IMR-90 (cell line): ENCODE data around the gene MORF4L1. TPM values are rescaled to one million over a fixed set of nuclear protein-coding genes. Genes with fewer than 3 reads are reported as not detected.

Source experiments
- ATAC-seq: fragments of 200-7000 bp; cut with Tn5 transposase; 2 replicates; pipeline ENCODE4 v1.9.1; 2020; ENCODE audit warnings: low read depth, mild to moderate bottlenecking, moderate library complexity
- BruUV-seq: library from RNA; stranded (reverse); fragments of 400-500 nt; replicated peaks from 2 replicates; lab custom pipeline; 2021; lab: Mats Ljungman, UMichigan
- CTCF ChIA-PET: fragments of 300-600 bp; formaldehyde crosslinking; extraction: SDS; loops from one replicate; lab custom pipeline; 2021; ENCODE audit warnings: antibody characterized with exemption; lab: Yijun Ruan, JAX
- POLR2A ChIA-PET: fragments of 300-600 bp; sonication (Branson Sonifier 250); formaldehyde crosslinking; loops from one replicate; lab custom pipeline; 2022; ENCODE audit warnings: antibody characterized with exemption; ENCODE audit not compliant: unreplicated experiment; lab: Charles Lee
- DNase-seq: peaks from one replicate; pipeline ENCODE4 v3.0.0; 2013
- H2AFZ ChIP-seq: replicated peaks from 2 replicates; pipeline ENCODE3; 2013; ENCODE audit warnings: low read length, mild to moderate bottlenecking; ENCODE audit not compliant: poor library complexity
- H2AK5ac ChIP-seq: 2 replicates; pipeline ENCODE4 v1.6.1; 2013; ENCODE audit warnings: low read depth, low read length, inconsistent platforms
- H2AK9ac ChIP-seq: replicated peaks from 2 replicates; pipeline ENCODE3; 2013; ENCODE audit warnings: mild to moderate bottlenecking, low read depth, low read length, moderate library complexity; ENCODE audit not compliant: poor library complexity
- H2BK120ac ChIP-seq: 2 replicates; pipeline ENCODE4 v1.6.1; 2013; ENCODE audit warnings: low read depth, low read length, inconsistent platforms
- H2BK15ac ChIP-seq: 3 replicates; pipeline ENCODE4 v1.6.1; 2013; ENCODE audit warnings: low read depth, low read length, inconsistent platforms
- H2BK20ac ChIP-seq: 2 replicates; pipeline ENCODE4 v1.6.1; 2013; ENCODE audit warnings: low read depth, mild to moderate bottlenecking, inconsistent platforms, low read length, moderate library complexity
- H2BK5ac ChIP-seq: 2 replicates; pipeline ENCODE4 v1.6.1; 2013; ENCODE audit warnings: mild to moderate bottlenecking, low read depth, low read length, inconsistent platforms; ENCODE audit not compliant: poor library complexity, severe bottlenecking
- H3K14ac ChIP-seq: replicated peaks from 2 replicates; pipeline ENCODE4 v1.6.1; 2013; ENCODE audit warnings: low read depth, low read length, inconsistent platforms
- H3K18ac ChIP-seq: 2 replicates; pipeline ENCODE4 v1.6.1; 2013; ENCODE audit warnings: low read depth, low read length, control low read depth
- H3K23ac ChIP-seq: 2 replicates; pipeline ENCODE4 v1.6.1; 2013; ENCODE audit warnings: low read depth, low read length, inconsistent platforms
- H3K27ac ChIP-seq: 2 replicates; pipeline ENCODE4 v1.5.1; 2013; ENCODE audit warnings: mild to moderate bottlenecking, control low read depth, low read length; ENCODE audit not compliant: insufficient read depth
- H3K27me3 ChIP-seq: 2 replicates; pipeline ENCODE4 v1.6.1; 2013; ENCODE audit warnings: low read length; ENCODE audit not compliant: control insufficient read depth, insufficient read depth
- H3K36me3 ChIP-seq: 2 replicates; pipeline ENCODE4 v1.6.1; 2013; ENCODE audit warnings: low read length, mixed read lengths; ENCODE audit not compliant: control insufficient read depth, insufficient read depth
- H3K4ac ChIP-seq: 2 replicates; pipeline ENCODE4 v1.6.1; 2013; ENCODE audit warnings: low read depth, low read length, inconsistent platforms
- H3K4me1 ChIP-seq: 2 replicates; pipeline ENCODE4 v1.6.1; 2013; ENCODE audit warnings: low read length, mixed read lengths; ENCODE audit not compliant: control insufficient read depth, insufficient read depth
- H3K4me2 ChIP-seq: 2 replicates; pipeline ENCODE4 v1.6.1; 2013; ENCODE audit warnings: low read depth, mild to moderate bottlenecking, control low read depth, low read length, moderate library complexity
- H3K4me3 ChIP-seq: 2 replicates; pipeline ENCODE4 v1.5.1; 2013; ENCODE audit warnings: low read depth, mild to moderate bottlenecking, control low read depth, low read length, moderate library complexity; ENCODE audit not compliant: insufficient read depth
- H3K56ac ChIP-seq: 2 replicates; pipeline ENCODE4 v1.6.1; 2013; ENCODE audit warnings: low read length, inconsistent platforms; ENCODE audit not compliant: insufficient read depth; ENCODE audit errors: extremely low read depth
- H3K79me1 ChIP-seq, 2 experiments: 2 replicates each; pipeline ENCODE4 v1.6.1; 2013; ENCODE audit warnings: low read length in 2 of 2, inconsistent platforms in 1 of 2, low read depth in 1 of 2
- H3K9ac ChIP-seq: 2 replicates; pipeline ENCODE4 v1.6.1; 2013; ENCODE audit warnings: low read depth, low read length, control low read depth
- H3K9me1 ChIP-seq: 2 replicates; pipeline ENCODE4 v1.6.1; 2013; ENCODE audit warnings: low read length, inconsistent platforms; ENCODE audit not compliant: insufficient read depth
- H3K9me3 ChIP-seq: 2 replicates; pipeline ENCODE4 v1.6.1; 2013; ENCODE audit warnings: low read length; ENCODE audit not compliant: control insufficient read depth, insufficient read depth
- H4K20me1 ChIP-seq: 2 replicates; pipeline ENCODE4 v1.6.1; 2013; ENCODE audit warnings: low read length, inconsistent platforms; ENCODE audit not compliant: insufficient read depth
- H4K5ac ChIP-seq: 2 replicates; pipeline ENCODE4 v1.6.1; 2013; ENCODE audit warnings: mild to moderate bottlenecking, low read depth, low read length, control low read depth
- H4K8ac ChIP-seq, 2 experiments: 2 replicates each; pipeline ENCODE4 v1.6.1; 2013; ENCODE audit warnings: low read depth in 2 of 2, low read length in 2 of 2, control low read depth in 1 of 2, inconsistent platforms in 1 of 2
- H4K91ac ChIP-seq: 2 replicates; pipeline ENCODE4 v1.6.1; 2013; ENCODE audit warnings: low read depth, low read length, inconsistent platforms; ENCODE audit not compliant: insufficient read depth
- BHLHE40 ChIP-seq: fragments of 150-350 bp; IDR thresholded peaks from 2 replicates; pipeline ENCODE4 v1.6.1; 2016; ENCODE audit warnings: mild to moderate bottlenecking, low read depth, low read length
- CTCF ChIP-seq: conservative IDR thresholded peaks from 2 replicates; pipeline ENCODE4 v1.5.1; 2012; ENCODE audit warnings: mild to moderate bottlenecking, low read depth, low read length, improper control_type of control experiment
- MAZ ChIP-seq: IDR thresholded peaks from 2 replicates; pipeline ENCODE4 v1.6.1; 2012; ENCODE audit warnings: low read depth, mild to moderate bottlenecking, low read length, improper control_type of control experiment, moderate library complexity, borderline replicate concordance
- MXI1 ChIP-seq: IDR thresholded peaks from 2 replicates; pipeline ENCODE4 v1.6.1; 2012; ENCODE audit warnings: low read depth, mild to moderate bottlenecking, low read length, moderate library complexity, borderline replicate concordance
- RAD21 ChIP-seq: IDR thresholded peaks from 2 replicates; pipeline ENCODE4 v1.6.1; 2012; ENCODE audit warnings: low read length, improper control_type of control experiment
- WGBS, 2 experiments: methylation state at CpG; one replicate each; pipeline versions ENCODE4 v1.1.5 to v1.1.7; 2013; ENCODE audit warnings: missing lambda C conversion rate in 2 of 2; ENCODE audit not compliant: insufficient read length in 1 of 2; ENCODE audit errors: extremely low coverage in 2 of 2; 5-methylcytosine and 5-hydroxymethylcytosine counted together
- dilution Hi-C: fragments of 300-500 bp; cut with HindIII; formaldehyde crosslinking; loops from one replicate; pipeline ENCODE4 v1.14.3; 2018; ENCODE audit warnings: low sequenced_read_pairs; ENCODE audit not compliant: unreplicated experiment
- in situ Hi-C: fragments of 300-500 bp; cut with MboI; formaldehyde crosslinking; loops from 3 replicates; pipeline ENCODE4 v1.14.3; 2019; ENCODE audit warnings: low sequenced_read_pairs, inconsistent platforms, mixed read lengths
- intact Hi-C: fragments of 100-400 bp; cut with micrococcal nuclease; formaldehyde crosslinking; loops from 2 replicates; pipeline ENCODE4 v1.10.0; 2022
- polyA plus RNA-seq, 3 experiments: library from polyadenylated mRNA; depleted of rRNA; stranded (reverse); fragments of >200 nt; gene quantifications; 2 replicates each; pipeline ENCODE4 v1.2.3, GENCODE V29; 2012; ENCODE audit warnings: low replicate concordance in 1 of 3
- total RNA-seq: library from RNA; depleted of rRNA; stranded (reverse); fragments of >200 nt; gene quantifications from 2 replicates; pipeline ENCODE4 v1.2.3, GENCODE V29; 2012

MORF4L1 gene
- total and polyA plus RNA-seq, 2 of the 4 experiments (the other 2 are of a cell fraction): 217 to 392 TPM

GRCh38 chr15:78907577-78907976, 34.9 kb downstream of the MORF4L1 start:
- ChIA-PET POLR2A (no interaction called here), CTCF (interaction anchor here (1.1 to 1.7 kb wide), 2 partner anchors 22 to 277 kb away, joined by 3 to 4 read pairs; no protein-coding TSS in a partner anchor)
- ATAC-seq: no peak
- Histone ChIP-seq H4K8ac (peak overlapping the region; percentile 9 to 17; a peak in 1 of 4 replicates), H3K36me3 (peaks cover 64% of the 10 kb centered on the region), H4K5ac (no peak overlapping the region), H3K9me1 (peaks cover 14% of the 10 kb centered on the region), H3K4me3 (no peak overlapping the region), H2BK120ac (no peak overlapping the region), H2BK5ac (peak overlapping the region; percentile 56), H2BK15ac (no peak overlapping the region), H3K9me3 (no peaks in the 10 kb centered on the region), H2AK5ac (no peak overlapping the region), H2BK20ac (no peak overlapping the region), H3K56ac (no peak overlapping the region), H3K14ac (no peak overlapping the region), H3K18ac (no peak overlapping the region), H2AK9ac (no peak overlapping the region), H4K20me1 (peaks cover 83% of the 10 kb centered on the region), H3K9ac (no peak overlapping the region), H3K4ac (peak overlapping the region; percentile 1; the same call in 1 of the 2 replicates), H2AFZ (no peak overlapping the region), H3K23ac (no peak overlapping the region), H4K91ac (no peak overlapping the region), H3K27me3 (no peaks in the 10 kb centered on the region), H3K4me2 (no peak overlapping the region), H3K79me1 (peaks cover 40 to 89% of the 10 kb centered on the region in 2 experiments), H3K27ac (no peak overlapping the region; the same call in 1 of the 2 replicates), H3K4me1 (peaks cover 20% of the 10 kb centered on the region)
- TF ChIP-seq RAD21 (no peak), MXI1 (no peak), BHLHE40 (no peak), MAZ (no peak), CTCF (peak; percentile 30; the same call in 1 of the 2 replicates)
- no CpG with 5 or more reads among the region's 3 CpGs for WGBS, 2 experiments
- dilution Hi-C loops (no loop called here), intact Hi-C loops (no loop called here), in situ Hi-C loops (no loop called here)
- no TSS peak for BruUV-seq
- DNase-seq: no peak
